Measurements from ENCODE around the gene PIGL.
"Not testable (repeated sequence)": the region's sequence is repeated elsewhere in the genome, so short reads cannot be mapped to it uniquely, and the experiment has no call there.

The PIGL gene

GRCh38 chr17:16215965-16216316, 1.1 kb upstream of the PIGL start:
- POLR2A ChIA-PET, result no interaction called here
- no peak for TF ChIP-seq CTCF (IDR thresholded peaks at IDR 0.05; ENCODE audit: control extremely low read depth, extremely low read depth, low read depth, missing control alignments)
- DNase-seq (ENCODE audit: extremely low spot score), result peak; percentile 38

GRCh38 chr17:16216341-16217001, 539 bp upstream of the PIGL start:
- ChIA-PET POLR2A (interaction anchor here (0.7 kb wide), 1 partner anchor 135 kb away, joined by 3 read pairs; no protein-coding TSS in a partner anchor), CTCF (interaction anchor here (0.9 to 3.3 kb wide), 5 partner anchors 7 to 70 kb away, joined by 3 to 11 read pairs (median 5); no protein-coding TSS in a partner anchor)
- not testable (repeated sequence) for DNase-seq (ENCODE audit: extremely low spot score)

More at GRCh38 chr17:16215965-16216316, 1.1 kb upstream of the PIGL start:
- CTCF ChIA-PET, result interaction anchor here (0.9 to 3.3 kb wide), 6 partner anchors 8 to 71 kb away, joined by 3 to 11 read pairs (median 4); no protein-coding TSS in a partner anchor

- no peak for TF ChIP-seq CTCF (IDR thresholded peaks at IDR 0.05; ENCODE audit: control extremely low read depth, extremely low read depth, low read depth, missing control alignments)
- DNase-seq (ENCODE audit: extremely low spot score), result no peak
- ChIA-PET POLR2A (no interaction called here), CTCF (interaction anchor here (1.2 to 2.3 kb wide), 3 partner anchors 12 to 63 kb away, joined by 3 to 5 read pairs (median 5); no protein-coding TSS in a partner anchor)
Measured at GRCh38 chr17:16222406-16222805, 5.4 kb downstream of the PIGL start.

GRCh38 chr17:16229912-16230561, 13.0 kb downstream of the PIGL start:
- CTCF ChIA-PET, result interaction anchor here (1.4 to 2.0 kb wide), 3 partner anchors 12 to 56 kb away, joined by 3 to 4 read pairs (median 4); no protein-coding TSS in a partner anchor
- DNase-seq (ENCODE audit: extremely low spot score); POLR2A ChIA-PET: not testable (repeated sequence)

GRCh38 chr17:16232391-16232790, 15.4 kb downstream of the PIGL start:
- POLR2A ChIA-PET, result no interaction called here
- no peak for TF ChIP-seq CTCF (IDR thresholded peaks at IDR 0.05; ENCODE audit: control extremely low read depth, extremely low read depth, low read depth, missing control alignments)
- no peak for DNase-seq (ENCODE audit: extremely low spot score)
- CTCF ChIA-PET, result interaction anchor here (1.7 to 1.8 kb wide), 2 partner anchors 9 to 13 kb away, joined by 3 to 5 read pairs; no protein-coding TSS in a partner anchor

GRCh38 chr17:16239931-16240330, 22.9 kb downstream of the PIGL start:
- no peak for TF ChIP-seq CTCF (IDR thresholded peaks at IDR 0.05; ENCODE audit: control extremely low read depth, extremely low read depth, low read depth, missing control alignments)
- POLR2A ChIA-PET, result no interaction called here
- DNase-seq (ENCODE audit: extremely low spot score), result no peak
- CTCF ChIA-PET, result no interaction called here

- TF ChIP-seq CTCF (IDR thresholded peaks at IDR 0.05; ENCODE audit: control extremely low read depth, extremely low read depth, low read depth, missing control alignments), result no peak
- ChIA-PET POLR2A (no interaction called here), CTCF (interaction anchor here (1.4 kb wide), 1 partner anchor 11 kb away, joined by 3 read pairs; no protein-coding TSS in a partner anchor)
- DNase-seq (ENCODE audit: extremely low spot score), result no peak
Measured at GRCh38 chr17:16241906-16242399, 24.9 kb downstream of the PIGL start.
